Endometrium (tissue), 2 donors: ENCODE results near the gene CYP26B1.

ENCODE experiments used
- FAIRE-seq: peaks from 2 replicates; lab custom pipeline; 2012; peaks lifted over from hg19 to GRCh38; lab: Jason Lieb, UNC
- donor health status: control.
- donor health status: control.

CYP26B1 gene

GRCh38 chr2:72147303-72147971 lies at the start of gene CYP26B1:
TSS of gene CYP26B1 (minus strand) at chr2:72147862. CDS start at chr2:72147834, 28 bp downstream.
- FAIRE-seq, result no peak

- no peak for FAIRE-seq
These were observed 46.1 kb upstream of the CYP26B1 start for GRCh38 chr2:72193723-72194122.

- FAIRE-seq, result no peak
These were observed 43.8 kb upstream of the CYP26B1 start for GRCh38 chr2:72191441-72191840.

DNA sequence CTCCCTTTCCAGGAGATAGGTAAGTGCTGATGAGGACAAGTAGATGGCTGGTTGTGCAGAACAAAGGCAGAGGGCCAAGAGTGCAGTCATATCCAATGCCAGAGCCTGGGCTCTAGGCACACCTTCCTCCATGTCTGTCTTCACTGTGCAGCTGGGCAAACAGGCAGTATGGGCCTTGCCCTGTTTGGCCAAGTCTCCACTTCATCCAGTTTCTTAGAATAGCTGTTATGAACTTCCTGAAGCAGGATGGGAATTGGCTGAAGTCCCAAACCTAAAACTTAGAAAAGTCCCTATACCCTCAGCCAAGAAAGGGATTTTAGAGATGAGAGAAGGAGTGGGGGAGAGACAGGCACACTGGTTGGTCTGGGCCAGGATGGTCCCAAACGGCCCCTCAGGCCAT lies 37.5 kb upstream of the CYP26B1 start:
- no peak for FAIRE-seq

- FAIRE-seq, result no peak
These were observed 35.8 kb upstream of the CYP26B1 start for GRCh38 chr2:72183466-72183865.

DNA sequence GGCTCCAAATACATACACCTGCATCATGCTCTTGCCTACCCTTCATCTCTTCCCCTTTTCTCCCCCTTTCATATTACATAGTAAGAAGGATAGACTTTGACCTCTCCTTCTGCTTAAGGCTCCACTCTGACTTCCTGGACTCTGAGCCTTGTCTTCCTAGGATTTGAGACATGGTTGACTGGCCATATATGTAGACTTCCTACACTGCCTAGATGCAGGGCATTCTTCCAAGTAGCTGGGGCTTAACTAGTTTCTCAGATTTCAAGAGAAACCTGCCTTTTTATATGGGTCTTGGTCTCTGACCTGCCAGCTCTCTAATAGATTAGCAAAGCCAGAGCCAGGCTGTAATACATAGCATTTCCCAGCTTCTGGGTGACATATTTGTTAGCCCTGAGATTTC lies 35.4 kb upstream of the CYP26B1 start:
- no peak for FAIRE-seq

DNA sequence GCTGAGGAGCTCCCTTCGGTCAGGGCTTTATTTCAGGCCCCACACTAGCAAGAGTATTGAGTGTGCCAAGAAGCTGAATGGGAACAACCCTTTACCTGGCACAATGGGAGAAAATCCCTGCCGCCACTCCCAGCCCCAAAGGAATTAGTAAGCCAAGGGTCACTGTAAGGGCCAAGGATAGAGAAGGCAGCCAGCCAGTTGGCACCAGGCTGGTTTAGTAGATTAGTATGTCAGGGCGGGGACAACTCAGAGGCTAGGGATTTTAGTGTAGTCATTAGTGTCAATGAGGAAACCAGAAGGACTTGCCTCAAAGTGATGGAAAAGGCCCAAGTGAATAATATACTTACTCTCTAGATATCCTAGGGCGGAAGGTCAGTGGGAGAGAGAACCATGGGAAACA lies 34.9 kb upstream of the CYP26B1 start:
- no peak for FAIRE-seq

DNA sequence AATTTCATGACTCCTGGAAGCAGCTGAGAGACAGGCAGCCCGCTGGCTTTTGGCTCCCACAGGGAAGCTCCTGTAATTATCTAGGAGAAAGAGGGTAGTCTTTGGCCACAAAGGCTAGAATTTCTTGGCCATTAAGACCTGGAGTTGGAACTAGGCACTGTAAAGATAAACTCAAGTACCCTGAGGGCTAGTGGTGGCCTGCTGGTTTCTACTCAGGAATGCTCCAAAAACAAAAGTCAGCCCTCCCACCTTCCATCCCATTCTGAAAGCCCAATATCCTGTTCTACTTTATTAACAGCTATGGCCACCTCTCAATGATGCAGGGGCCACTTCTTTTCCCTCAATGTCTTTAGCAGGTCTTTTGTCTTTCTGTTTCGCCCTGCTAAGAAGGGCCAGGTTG lies 34.0 kb upstream of the CYP26B1 start:
- FAIRE-seq, result no peak

DNA sequence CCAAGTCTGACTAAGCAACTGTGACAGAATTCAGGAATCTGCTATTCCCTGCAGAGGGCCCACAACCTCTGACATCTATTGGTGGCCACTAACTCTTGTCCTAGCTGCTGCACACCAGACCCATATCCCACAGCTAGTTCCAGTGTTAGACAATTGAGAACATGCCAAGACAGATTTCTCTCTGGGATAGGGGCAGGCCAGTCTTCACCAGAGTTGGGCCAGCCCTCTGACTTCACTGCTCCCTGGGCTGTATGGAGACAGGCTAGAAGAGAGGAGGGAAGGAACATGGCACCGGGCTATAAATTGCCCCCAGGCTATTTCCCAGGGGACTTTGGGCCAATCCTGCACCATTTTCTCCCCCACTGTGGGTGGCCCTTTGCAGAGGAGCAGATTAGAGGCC lies 32.7 kb upstream of the CYP26B1 start:
- FAIRE-seq, result no peak

DNA sequence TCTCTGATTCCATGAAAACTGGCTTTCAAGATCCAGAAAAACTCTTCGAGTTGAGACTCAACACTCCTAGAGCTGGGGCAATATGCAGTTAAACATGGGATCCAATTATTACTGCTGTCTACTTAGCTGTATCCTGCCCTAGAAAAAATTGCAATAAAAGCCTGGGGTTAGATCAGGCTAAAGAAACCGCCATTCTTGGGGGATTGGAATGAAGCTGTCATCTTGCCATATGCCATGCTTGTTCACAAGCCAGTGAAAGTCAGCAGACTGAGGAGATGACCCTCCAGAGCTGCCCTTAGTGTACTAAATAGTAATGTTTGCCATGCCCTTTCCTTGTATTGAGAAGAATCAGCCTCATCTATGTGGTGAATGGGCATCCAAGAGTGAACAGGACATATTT lies 30.9 kb upstream of the CYP26B1 start:
- FAIRE-seq, result no peak

- FAIRE-seq, result no peak
These were observed 28.6 kb upstream of the CYP26B1 start for GRCh38 chr2:72176281-72176680.

GRCh38 chr2:72175636-72176035 lies 28.0 kb upstream of the CYP26B1 start:
- FAIRE-seq, result no peak

DNA sequence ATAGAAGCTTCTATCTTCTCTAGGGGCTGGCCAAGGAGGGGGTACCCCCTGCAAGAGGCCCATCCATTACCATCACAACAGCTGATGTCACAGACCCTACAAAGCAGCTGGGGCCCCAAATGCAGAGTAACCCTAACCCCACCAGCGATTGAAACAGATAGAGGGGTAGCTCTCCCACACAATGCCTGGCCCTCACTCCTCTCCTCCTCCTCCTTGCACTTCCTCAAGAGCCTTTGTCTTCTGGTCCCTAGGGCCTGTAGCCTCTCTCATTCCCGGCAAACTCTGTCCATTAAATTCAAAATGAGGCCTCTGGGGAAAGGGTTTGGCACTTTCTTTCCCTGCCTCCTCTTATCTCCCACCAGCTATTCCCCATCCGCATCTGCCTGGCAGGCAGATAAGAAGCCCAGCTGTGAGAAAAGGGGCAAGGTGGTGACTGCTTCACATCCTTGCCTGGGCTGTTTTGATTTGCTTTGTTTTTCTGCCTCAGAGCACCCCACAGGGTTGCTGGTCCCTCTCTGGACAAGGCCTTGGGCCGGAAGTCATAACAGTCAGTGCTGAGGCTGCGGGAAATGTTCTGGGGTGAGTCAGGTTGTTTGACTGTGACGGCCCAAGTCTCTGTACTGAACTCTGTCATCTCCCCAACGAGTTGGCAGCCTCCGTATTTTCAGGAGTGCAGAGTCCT lies 26.1 kb upstream of the CYP26B1 start:
- FAIRE-seq, result no peak

DNA sequence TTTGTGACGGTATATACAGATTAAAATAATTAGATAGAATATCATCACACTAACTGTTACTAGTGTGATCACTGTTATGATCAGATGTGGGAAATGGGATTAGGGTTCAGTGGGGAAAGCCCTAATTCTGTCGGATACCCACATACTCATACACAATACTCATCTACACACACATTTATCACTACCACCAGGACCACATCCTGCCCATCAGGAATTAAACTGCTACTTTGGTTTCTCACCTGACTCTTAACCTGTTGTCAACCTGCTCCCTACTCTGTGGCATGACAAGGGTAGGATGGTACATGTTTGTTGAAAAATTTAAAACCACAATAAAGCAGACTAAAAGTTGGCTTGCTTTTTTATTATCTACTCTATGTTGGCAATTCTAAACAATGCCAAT lies 24.8 kb upstream of the CYP26B1 start:
- no peak for FAIRE-seq

DNA sequence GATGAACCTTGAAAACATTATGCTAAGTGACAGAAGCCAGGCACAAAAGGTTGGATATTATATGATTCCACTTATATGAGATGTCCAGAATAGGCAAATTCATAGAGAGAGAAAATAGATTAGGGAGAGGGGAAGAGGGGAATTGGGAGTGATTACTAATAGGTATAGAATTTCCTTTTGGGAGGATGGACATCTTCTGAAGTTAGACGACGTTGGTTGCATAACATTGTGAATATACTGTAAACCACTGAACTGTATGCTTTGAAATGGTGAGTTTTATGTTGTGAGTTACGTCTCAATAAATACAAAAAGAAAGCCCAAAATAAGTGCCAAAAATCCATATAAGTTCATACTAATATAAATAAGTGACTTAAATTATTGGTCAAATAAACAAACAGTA lies 18.6 kb upstream of the CYP26B1 start:
- FAIRE-seq, result no peak

DNA sequence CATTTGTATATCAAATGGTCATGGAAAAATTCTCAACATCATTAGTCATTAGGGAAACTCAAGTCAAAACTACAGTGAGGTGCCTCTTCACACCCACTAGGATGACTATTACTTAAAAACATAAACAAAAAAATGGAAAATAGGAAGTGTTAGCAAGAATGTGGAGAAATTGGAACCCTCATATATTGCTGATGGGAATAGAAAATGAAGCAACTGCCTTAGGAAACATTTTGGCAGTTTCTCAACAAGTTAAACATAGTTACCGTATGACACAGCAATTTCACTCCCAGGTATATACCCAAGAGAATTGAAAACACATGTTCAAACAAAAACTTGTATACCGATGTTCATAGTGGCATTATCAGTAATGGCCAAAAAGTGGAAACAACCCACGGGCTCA lies 18.1 kb upstream of the CYP26B1 start:
- FAIRE-seq, result no peak

DNA sequence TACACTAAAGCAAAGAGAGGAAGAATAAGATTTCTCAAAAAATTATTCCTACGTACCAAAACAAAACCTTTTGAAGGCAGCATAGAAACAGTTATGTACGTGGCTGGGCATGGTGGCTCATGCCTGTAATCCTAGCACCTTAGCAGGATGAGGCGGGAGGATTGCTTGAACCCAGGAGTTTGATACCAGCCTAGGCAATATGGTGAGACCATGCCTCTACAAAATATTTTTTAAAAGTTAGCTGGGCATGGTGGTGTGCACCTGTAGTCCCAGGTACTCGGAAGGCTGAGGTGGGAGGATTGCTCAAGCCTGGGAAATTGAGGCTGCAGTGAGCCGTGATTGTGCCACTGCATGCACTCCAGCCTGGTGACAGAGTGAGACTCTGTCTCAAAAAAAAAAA lies 14.9 kb upstream of the CYP26B1 start:
- FAIRE-seq, result no peak

- FAIRE-seq, result no peak
These were observed 11.7 kb upstream of the CYP26B1 start for GRCh38 chr2:72159211-72159993.

GRCh38 chr2:72157871-72158771 lies 10.5 kb upstream of the CYP26B1 start:
- no peak for FAIRE-seq

GRCh38 chr2:72156872-72157271 lies 9.2 kb upstream of the CYP26B1 start:
- FAIRE-seq, result no peak

GRCh38 chr2:72155737-72156136 lies 8.1 kb upstream of the CYP26B1 start:
- no peak for FAIRE-seq

DNA sequence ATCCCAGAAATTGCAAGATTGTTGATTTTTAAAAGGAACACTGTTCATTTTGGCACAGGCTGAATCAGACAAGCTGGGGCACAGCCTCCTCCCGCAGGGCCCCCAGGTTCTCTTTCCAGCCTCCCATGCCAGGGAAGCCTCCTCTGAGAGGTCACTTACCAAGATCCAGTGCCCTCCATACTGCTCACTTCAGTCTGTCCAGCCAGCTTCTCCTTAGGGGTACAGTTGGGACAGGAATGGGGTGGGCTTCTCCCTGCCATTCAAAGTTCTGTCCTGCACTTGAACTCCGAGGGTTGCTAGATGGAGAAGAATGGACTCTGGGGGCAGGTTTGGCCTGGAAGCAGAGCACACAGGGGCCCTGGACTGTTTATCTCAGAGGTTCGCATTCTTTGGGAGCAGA lies 7.5 kb upstream of the CYP26B1 start:
- FAIRE-seq, result no peak
